Measurements from ENCODE around the gene MYO3B.

DNA sequence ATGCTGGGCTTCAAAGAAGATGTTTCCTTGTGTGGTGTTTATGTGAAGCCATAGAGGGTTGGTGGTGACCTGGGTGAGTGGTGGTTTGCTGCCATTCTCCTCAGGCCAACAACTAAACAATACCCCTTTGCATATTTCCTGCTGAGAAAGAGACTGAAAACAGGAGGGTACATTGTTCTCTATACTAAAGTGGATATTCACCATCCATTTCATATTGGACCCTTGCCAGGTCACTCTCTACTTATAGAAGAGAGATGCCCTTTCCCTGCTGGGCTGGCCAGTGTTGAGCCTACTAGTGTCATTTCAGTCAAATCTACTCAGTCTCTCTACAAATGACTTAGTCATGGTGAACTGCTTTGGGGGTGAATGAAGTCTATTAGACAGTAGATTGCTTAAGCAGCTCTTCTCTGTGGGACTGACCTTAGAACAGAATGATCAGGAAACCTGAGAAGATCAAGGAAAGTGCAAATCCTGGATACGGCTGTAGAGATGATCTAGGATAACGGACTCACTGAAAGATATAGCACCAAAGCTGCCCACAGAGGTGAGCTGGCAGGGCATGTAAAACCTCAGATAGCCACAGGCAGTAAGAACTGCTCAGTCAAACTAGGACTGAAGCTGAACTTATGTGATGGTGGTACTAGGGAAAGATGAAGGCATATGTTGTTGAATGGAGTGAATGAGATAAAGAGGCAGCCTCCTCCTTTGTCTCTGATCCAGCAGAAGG, 154.9 kb downstream of the MYO3B start:
- no peak for TF ChIP-seq POLR2A (IDR thresholded peaks at IDR 0.05; ENCODE audit: extremely low read depth, insufficient read length)
- TF ChIP-seq, protein P1, sequence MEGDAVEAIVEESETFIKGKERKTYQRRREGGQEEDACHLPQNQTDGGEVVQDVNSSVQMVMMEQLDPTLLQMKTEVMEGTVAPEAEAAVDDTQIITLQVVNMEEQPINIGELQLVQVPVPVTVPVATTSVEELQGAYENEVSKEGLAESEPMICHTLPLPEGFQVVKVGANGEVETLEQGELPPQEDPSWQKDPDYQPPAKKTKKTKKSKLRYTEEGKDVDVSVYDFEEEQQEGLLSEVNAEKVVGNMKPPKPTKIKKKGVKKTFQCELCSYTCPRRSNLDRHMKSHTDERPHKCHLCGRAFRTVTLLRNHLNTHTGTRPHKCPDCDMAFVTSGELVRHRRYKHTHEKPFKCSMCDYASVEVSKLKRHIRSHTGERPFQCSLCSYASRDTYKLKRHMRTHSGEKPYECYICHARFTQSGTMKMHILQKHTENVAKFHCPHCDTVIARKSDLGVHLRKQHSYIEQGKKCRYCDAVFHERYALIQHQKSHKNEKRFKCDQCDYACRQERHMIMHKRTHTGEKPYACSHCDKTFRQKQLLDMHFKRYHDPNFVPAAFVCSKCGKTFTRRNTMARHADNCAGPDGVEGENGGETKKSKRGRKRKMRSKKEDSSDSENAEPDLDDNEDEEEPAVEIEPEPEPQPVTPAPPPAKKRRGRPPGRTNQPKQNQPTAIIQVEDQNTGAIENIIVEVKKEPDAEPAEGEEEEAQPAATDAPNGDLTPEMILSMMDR (IDR thresholded peaks at IDR 0.05; ENCODE audit: low read depth, low read length) = no peak
- TF ChIP-seq, protein P2, sequence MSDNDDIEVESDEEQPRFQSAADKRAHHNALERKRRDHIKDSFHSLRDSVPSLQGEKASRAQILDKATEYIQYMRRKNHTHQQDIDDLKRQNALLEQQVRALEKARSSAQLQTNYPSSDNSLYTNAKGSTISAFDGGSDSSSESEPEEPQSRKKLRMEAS (IDR thresholded peaks at IDR 0.05; ENCODE audit: low read depth, low read length) = no peak

Measured in NB4 (cell line).